T-helper 1 cell (primary cell): ENCODE measurements around the gene NKX2-2.

Experiments used
- DNase-seq, 5 donors: peaks; one replicate each; pipeline ENCODE4 v3.0.0-alpha.2; 2012 to 2020

Gene NKX2-2

DNA sequence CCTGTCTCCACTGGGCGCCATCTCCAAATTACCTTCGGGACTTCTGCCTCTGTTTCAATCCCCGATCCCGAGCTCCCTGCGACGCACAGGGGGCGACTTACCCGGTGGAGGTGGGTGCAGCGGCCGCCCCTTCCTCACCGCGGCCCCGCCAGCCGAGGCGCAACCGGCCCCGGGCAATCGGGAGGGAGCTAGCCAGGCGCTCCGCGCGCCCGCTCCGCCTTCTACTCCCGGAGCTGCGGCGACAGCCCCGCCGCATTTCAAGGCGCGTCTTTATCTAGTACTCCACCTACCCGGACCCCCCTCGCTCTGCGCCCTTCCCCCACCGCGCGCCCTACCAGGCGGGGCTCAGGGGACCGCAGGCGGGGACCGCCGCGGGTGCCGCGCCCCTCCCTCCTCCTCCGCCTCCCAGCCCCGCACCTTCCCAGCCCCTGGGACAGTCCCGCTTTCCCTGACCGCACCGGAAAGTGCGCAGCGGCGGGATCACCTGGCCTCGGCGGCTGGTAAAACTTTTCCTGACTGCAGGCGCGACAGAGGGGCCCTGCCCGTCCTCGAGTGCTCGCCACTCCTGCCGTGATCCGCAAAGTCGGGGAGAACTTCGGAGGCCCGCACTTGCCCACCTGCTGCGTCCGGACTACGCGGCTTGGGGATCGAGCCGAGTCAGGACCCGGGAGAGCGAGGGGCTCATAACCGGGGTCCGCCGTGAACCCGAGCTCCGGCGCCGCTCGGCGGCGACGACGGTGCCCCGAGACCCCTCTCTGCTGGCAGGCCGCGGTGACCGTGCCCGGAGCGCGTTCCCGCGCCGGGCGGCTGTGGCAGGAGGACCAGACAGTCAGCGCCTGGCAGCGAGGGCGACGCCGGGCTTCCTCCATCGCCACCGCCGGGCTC, 8.0 kb upstream of the NKX2-2 start:
- no peak for DNase-seq

GRCh38 chr20:21520702-21521595, 7.1 kb upstream of the NKX2-2 start:
- DNase-seq: no peak

DNA sequence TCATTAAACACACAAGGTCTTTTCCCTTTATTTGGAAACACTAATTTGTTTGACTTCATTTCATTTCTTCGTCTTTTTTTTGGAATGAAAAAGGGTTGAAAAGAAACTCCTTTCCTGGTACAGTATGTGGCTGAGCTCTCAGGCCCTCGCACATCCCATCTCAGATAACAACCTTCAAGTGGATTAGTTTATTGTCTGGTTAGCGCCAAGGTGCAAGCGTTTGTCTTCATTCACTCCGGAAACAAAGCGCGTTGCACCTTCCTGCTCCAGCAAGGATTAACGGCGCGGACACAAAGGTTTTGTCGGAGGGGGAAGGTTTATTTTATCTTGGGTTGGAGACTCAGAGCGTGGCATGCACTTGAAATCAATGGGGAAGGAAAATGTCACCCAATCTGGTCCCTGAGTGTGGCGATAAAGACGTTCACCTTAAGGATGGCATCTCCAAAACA, 5.3 kb upstream of the NKX2-2 start:
- no peak for DNase-seq

- no peak for DNase-seq
Observed at GRCh38 chr20:21518292-21518991, 4.6 kb upstream of the NKX2-2 start.

DNA sequence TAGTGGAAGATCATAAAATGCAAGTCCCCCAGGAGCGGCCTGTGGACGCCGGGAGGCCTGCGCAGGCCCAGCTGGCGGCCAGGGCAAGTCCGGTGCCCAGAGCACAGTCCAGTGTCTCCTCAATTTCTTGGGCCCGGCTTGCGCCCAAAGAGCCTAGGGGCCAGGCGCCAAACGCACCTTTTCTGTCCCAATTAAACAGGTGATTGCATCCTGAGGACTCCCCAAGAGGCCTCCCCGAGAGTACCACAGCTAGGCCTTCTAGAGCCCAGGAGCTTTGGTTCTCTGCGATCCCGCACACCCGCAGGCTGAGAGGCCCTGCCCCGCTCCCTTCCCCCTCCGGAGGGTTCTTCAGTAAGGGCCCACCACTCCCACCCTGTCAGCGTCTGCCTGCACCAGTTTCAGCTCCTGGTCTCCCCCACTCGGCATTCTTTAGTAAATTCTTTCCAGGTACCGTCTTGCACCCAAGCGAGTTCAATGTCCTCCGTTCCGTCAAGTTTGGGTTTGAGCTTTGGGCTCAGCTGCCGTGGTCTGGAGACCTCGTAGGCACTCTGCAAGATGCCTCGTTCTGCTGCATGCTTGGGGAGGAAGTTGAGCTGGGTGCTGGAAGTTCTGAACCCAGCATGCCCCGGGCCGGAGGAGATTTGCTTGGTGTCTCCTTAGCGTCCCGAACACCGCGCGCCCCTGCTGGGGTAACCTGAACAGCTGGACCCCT, 3.9 kb upstream of the NKX2-2 start:
- DNase-seq: no peak

DNA sequence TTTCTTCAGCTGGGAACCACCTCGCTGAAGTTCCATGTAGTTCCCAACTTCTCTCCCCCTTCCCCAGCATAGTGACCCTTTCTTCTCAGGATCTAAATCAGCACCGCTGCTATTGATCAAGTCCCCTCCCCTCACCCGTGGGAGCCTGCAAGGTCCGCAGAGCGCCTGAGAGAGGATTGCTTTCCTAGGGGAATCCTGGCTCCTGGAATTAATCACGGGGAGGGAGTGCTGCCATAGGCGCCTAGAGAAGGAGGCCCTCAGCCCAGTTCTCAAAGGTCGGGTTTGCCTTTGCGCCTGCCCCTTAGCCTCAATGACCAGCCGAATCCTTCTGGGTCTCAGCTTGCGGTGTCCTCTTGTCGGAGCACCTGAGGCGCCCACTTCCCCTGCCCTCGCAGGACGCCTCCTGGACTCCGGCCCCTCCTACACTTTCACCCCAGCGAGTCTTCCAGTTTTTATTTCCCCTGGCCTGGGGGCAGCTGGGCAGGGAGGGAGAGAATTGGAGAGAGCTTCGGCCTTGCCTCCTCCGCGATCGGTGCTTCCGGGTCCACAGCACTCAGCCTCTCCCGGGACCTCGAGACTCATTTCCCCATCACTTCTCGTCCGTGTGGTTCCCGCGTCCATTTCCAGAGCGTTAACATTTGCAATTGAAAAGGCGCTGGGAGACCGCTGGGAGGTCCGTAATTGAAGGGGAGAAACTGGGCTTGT, 3.1 kb upstream of the NKX2-2 start:
- no peak for DNase-seq

DNA sequence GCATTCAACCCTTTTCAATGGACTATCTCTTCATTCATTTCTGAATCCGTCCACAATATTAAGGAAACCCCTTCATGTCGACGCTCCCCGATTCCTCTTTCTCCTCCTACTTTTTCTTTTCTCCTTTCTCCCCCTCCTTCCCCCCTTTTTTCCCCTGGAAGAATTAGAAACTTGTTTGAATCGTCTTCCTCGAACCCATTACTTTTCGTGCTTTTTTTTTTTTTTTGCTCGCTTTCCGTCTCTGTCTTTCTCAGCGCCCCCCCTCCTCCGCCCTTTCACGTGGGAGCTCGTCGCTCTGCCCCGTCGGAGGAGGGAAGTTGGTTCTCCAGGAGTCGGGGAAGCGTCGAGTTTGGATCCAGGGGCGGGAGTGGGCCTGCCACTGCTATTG, 2.3 kb upstream of the NKX2-2 start:
- no peak for DNase-seq

DNA sequence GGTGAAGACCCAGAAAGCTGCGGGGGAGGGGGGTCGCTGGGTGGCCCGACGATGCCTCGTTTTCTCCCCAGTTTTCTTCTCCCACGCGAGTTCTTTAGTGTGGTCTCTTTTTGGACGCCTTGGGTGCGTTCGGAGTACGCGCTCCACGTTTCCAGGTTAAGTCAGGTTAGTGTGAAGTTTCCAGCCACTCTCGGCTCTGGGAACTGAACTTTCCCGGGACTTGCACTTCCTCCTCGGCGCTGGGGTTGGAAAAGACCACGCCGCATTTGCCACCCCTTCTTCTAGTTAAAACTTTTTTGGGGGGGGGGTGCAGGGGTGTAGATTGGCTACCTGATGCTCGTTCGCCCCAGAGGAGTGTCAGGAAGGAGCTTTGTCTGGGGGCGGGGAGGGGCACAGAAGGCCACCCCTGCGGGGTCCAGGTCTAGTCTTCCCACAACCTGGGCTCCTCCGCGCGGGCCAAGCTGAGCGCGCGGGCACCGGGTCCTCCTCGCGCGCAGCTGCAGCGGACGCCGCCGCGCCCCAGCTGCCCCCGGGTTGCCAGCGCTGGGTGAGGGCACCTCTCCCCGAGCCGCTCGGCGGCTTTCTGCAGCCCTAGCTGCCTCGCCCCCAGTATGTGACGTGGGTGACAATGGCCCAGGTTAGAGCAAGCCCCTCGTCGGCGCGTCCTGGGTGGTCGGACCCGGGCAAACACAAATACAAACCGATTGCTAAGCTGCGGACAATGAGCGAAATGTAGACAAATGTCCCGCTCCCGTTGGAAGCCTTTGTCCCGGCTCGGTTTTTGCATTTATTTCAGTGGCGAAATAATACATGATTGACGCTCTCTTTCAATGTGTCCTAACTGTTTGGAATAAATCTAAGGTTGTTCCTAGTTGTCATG, 1.7 kb upstream of the NKX2-2 start:
- DNase-seq: no peak

DNA sequence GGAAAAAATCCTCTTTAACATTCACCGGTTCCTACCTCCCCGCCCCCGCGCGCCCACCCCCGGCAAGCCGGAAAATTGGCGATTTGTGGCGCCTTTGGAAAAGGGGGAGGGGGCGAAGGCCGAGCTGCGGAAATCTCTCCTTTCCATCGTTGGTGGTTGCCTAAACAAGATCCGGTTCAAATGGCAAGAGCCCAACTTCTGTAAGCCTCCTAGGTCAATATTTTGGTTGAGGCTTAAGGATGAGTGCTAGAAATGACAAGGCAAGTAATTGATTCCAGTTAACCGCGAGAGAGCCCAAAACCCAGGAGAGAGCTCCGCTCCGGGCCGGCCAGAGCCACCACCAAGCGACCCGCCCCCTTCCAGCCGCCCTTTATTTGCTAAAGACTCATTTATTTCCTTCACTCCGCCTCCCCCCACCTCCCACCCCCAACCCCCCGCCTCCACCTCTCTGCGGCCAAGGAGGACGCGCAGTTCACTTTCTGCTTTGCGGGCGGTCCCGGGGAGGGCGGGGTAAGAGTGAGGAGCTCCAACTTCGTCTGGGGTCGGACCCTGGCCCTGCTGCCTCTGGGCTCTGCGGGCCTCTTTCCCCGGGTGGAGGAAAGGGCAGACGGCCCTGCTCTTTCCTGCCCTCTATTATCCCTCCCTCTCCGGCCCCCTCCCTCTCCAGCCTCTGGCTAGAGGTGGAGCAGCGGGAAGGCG, 838 bp upstream of the NKX2-2 start:
- DNase-seq: no peak

- DNase-seq: no peak
Observed at GRCh38 chr20:21513181-21513663, 642 bp downstream of the NKX2-2 start.

DNA sequence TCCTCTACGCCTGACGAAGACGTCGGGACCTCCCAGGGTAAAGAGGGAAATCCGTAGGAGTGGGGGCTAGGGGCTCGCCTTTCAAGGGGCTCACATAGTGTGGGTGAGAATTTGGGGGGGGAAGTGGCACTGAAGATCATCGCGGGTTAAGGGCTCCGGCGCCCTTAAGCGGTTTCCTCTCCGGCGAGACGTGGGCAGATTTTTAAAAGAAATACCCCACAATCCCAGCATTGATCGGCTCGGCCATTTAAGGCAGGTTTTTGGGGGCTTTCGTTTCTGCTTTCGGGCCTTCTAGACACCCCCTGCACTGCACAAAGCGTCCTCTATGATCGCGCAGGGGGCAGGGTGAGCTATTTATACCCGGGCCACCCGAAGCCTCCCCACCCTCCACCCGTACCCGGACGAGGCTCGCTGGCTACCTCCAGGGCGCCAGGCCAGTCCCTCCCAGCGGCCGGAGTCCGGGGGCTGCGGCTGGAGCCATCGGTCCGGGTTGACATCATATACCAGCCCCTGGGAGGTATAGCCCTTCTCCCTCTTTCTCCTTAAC, 1.2 kb downstream of the NKX2-2 start:
- no peak for DNase-seq

GRCh38 chr20:21511850-21512633, 1.8 kb downstream of the NKX2-2 start:
- no peak for DNase-seq

DNA sequence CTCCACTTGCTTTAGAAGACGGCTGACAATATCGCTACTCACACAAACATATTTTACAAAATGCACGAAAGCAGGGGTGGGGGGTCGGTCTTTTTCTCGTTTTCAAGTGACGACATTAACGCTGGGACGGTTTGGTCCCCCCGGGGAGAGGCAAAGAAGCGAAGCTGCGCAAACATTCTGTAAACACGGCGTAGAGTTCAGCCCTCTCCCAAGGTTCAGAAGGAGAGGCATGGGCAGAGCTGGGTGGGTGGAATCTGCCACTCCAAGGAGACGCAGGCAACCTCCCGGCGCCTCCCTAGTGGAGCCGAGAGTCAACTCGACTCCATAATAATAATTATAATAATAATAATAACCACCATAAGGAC, 2.4 kb downstream of the NKX2-2 start:
- DNase-seq: no peak

GRCh38 chr20:21510414-21511384, 3.2 kb downstream of the NKX2-2 start:
- no peak for DNase-seq

GRCh38 chr20:21509597-21510371, 4.1 kb downstream of the NKX2-2 start:
- no peak for DNase-seq

DNA sequence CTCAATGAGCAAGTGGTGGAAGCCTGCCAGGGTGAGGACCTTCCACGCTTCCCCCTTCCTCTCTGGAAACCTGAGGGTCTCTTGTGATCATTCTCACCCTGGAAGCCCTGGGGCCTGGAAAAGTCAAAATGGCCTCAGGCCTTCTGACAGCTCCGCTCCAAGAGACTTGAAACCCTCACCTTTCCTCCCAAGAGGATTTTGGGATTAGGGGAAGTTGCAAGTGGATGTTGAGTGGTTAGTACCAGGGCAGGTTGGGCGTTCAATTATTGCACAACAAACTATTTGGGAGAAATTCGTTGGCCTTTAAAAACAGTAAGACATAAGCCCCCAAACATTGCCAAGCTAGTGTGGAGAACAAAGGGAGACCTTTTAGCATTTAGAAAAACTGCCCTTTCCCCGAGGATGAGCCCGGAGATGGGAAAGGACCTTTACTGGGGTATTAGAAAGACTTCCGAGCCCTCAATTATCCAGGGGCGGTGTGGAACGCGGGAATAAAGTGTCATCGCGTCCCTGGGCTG, 4.7 kb downstream of the NKX2-2 start:
- no peak for DNase-seq
